DMS114 treated with DMSO at 0.1 percent for 48 hours (cell line): Measurements from ENCODE around the gene CHMP1A.

Experiments
- DNase-seq: peaks from one replicate; lab custom pipeline; 2025; ENCODE audit not compliant: unreplicated experiment; lab: John Stamatoyannopoulos, UW

CHMP1A gene

DNA sequence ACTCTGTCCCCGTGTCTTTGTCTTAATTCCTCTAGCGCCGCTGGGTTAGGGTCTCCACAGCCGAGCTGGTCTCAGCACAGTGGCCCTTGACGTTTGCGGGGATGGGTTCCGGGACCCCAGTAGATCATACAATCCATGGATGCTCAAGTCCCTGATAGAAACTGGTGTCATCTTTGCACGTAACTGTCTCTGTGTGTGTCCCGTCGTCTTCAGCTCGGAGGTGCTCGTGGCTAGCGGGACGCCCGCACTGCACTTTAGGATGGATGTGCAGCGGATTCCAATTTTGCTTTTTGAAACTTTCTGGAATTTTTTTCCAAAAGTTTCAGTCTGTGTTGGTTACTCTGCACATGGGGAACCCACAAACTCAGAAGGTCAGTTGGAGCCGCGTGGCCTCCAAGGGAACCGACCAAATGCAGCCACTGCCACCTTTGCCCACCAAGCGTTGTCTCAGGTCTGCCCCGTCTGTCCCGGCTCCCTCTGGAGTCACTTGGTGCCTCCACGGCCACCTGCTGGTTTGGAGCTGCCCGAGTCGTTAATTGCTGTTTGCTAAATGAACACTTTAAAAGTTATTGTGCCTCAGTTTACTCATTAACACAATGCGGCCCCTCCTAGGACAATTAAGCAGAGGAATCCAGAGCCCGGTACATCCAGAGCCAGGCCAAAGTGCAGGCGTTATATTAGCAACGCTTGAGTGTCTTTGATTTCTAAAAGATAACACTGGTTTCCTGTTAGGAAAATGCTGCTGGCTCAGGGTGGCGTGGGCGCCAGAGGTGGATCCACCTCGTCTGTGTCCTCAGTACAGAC, 49.4 kb downstream of the CHMP1A start:
- no peak for DNase-seq

DNA sequence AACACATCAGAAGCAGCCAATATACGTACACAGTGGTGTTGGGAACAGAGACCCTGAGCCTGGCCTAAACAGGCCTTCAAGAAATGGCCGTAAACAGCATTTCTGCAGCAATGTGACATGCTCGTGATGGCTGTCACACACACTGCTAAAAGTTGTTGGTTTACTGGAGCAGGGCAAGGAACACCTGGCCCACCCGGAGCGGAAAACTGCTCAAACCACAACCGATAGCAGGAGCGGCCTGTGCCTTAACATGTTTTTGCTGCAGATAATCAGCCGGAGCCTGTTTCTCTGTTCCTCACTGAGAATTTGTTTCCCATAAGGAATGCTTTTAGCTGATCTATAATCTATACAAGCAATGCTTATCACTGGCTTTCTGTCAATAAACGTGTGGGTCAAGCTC, 50.1 kb downstream of the CHMP1A start:
- no peak for DNase-seq

DNA sequence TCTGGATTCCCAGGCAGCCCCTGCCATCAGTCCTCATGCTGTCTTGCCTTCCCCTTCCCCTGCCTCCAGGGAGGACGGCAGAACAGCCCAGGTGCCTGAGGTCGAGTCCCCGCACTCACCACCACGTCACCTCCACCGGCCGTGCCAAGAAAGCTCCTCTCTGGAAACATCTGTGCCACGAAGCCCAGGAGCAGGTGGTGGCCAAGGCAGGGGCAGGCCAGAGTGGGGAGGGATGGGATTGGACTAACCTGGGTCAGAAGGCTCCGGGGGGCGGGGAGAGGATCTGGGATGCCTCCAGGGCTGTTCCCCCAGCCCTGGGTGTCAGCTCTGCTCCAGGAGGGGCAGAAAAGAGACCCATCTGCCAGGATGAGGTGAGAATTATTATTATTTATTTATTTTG, 51.5 kb downstream of the CHMP1A start:
- no peak for DNase-seq

DNA sequence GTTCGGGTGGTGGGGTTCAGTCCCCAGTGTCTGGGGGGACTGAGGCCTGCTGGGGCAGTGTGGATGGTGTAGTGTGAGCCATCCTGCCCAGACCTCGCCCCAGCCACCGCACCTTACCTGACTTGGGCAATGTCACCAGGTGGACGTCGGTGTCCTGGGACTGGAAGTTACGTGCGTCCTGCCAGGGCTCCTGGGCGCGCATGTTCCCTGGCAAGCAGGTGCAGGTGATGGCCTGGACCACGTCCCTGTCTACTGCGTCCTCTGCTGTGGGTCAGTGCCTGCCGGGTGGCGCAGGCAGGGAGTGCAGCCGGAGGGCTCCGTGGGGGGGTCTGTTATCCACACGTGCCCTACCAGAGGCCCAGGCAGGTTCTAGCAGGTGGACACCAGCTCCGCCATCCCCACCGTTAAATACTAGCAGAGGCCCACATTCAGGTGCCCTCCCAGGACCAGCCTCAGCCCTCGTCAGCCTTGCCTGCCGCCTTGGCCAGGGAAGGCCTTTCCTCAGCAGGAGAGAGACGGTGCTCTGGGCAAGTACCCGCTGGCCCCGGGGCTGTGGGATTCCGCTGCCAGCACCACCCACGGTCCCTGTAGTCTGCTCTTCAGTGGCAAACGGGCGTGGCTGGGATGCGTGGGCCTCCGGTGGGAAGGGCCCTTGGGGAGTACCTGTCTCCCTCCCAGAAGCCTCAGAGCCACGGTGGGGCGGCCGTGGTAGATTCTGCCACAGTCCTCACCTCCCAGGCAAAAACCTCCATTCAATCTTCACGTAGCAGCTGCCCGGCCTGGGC, 52.1 kb downstream of the CHMP1A start:
- DNase-seq, result no peak

DNA sequence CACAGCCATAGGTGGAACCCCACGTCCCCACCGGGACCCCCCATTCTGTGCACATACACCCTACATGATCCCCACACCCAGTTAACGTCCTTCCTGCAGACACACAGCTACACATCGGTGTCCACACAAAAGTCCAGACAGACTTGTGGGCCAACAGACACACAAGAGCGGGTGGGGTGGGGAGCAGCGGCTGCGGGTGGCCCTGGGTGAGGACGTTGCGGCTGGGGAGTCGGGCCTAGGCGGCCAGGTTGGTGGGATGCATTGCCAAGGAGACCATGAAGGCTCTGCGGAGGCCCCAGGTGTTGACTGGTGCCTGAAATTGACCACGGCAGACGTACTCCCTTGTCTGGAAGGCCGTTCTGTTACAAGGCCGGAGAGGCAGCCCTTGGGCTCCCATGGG, 52.7 kb downstream of the CHMP1A start:
- no peak for DNase-seq

DNA sequence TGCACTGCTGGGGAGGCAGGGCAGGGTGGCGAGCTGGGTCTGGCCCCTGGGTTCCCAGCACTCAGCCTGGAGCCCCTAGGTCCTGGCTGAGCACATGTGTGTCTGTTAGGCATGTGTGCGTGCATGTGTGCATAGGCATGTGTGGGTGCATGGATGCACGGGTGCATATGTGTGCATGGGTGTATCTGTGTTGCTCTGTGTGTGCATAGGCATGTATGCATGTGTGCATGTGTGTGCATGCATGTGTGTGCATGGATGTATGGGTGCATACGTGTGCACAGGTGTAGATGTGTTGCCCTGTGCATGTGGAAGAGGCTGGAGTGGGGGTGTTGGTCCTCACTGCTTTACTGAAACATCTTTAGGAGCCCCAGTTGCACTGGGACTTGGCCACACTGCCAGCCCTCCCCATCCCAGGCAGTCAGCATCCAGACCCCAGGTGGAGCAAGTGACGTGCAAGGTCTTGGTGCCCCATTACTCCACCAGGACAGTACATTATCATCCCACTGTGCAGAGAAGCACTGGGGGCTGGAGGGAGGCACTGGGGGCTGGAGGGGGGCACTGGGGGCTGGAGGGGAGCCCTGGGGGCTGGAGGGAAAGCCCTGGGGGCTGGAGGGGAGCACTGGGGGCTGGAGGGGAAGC, 54.4 kb downstream of the CHMP1A start:
- DNase-seq, result no peak

DNA sequence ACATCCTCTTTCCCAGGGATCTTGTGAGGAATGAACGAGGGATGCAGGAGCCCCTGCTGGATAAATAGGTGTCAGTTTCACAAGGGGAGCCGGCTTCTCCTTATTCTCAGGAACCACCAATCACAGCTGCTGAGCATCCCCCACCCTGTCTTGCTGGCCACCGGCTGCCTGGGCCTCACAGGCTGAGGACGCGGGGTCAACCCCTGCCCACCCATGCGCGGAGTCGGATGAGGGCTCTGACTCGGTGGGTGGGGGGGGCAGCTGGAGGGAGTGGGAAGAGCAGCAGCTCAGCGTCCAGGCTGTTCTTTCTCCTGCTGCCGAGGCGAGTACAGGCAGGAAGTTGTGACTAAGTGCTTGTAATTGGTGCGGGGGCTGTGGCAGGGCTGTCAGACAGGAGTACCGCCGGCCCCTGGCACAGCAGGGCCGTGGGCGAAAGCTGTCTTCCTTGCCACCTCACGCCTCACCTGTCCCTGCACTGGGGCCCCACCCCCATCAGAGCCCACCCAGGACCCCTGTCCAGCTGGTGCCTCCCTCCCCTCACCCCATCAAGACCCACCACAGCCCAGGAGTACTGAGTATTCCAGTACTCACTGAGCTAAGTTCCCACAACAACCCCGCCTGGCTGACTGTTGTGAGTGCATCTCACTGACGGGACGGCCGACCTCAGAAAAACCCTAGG, 55.1 kb downstream of the CHMP1A start:
- no peak for DNase-seq

DNA sequence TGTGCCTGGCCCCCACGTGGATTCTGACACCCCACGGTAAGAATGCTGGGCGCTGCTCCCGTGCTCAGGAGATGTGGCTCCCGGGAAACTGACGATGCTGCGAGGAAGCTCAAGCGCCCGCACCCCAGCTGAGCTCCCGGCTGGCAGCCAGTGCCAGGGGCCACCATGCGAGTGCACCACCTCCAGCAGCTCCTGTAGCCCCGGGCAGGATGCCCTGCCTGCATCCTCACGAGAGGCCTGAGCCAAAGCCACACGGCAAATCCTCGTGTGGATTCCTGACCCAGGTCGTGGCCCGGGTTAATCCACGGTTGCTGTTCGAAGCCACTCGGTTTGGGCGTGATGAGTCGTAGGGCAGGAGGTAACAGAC, 55.6 kb downstream of the CHMP1A start:
- DNase-seq, result no peak

DNA sequence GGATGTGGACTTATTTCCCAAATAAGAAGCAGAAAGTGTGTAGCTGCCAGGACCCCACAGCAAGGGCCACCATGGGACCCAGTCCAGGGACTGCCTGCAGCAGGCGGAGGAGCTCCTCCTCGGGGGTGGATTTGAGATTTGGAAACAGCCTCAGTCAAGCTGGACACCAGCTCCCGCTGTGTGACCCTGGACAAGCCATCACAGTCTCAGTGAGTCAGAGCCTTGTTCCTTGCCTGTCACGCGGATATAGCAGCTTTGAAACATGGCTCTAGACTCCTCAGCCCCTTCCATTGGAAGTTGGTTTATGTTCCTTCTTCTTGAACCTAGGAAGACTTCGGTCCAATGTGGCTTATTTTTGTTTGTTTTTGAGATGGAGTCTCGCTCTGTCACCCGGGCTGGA, 56.6 kb downstream of the CHMP1A start:
- DNase-seq, result no peak

DNA sequence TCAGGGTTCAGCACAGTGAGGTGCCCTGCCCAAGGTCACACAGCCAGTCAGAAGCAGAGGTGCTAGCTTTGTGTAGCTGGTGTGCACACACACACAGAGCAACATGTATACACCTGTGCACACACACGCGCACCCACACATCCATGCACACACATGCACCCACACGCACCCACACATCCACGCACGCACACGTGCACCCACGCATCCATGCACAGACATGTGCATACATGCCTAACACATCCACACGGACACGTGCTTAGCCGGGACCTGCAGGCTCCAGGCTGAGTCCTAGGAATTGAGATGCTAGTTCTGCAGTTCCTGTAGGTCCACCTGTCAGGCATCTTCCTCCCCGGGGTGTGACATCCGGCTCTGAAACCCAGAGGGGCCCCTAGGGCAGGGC, 57.1 kb downstream of the CHMP1A start:
- no peak for DNase-seq

DNA sequence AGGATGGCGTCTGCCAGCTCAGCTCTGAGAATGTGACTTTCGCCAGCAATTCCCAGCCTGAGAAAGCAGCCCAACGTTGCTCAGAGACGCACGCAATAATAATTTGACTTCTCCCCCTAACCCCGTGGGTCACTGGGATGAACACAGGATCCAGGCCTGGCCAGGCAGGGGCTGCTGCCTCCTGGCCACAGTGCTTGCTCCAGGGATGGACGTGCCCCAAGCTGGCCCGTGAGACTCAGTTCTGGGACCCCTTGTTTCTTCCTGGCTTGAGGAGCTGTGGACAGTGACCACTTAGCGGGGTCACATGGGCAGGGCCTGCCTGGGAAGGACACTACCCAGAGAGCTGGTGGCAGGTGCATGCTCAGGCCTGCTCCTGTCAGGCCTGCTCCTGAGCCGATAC, 57.6 kb downstream of the CHMP1A start:
- DNase-seq, result no peak

DNA sequence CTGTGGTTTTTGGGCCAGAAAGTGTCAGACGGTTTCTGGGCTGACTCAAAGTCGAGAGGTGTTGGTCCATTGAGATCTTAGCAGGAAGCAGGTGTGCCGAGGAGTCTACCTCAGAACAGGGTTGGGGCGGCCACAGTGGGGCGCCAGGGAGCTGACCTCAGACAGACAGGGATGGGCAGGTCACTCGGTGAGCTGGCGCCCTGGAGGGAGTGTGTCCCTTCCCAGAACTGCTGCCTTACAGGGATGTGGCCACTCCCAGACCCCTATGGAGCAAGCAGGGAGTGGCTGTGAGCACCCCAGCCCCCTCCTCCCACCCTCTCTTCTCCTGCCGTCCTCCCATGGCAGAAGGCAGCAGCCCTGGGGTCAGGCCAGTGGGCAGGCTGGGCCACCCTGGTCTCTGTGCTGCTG, 58.1 kb downstream of the CHMP1A start:
- no peak for DNase-seq

DNA sequence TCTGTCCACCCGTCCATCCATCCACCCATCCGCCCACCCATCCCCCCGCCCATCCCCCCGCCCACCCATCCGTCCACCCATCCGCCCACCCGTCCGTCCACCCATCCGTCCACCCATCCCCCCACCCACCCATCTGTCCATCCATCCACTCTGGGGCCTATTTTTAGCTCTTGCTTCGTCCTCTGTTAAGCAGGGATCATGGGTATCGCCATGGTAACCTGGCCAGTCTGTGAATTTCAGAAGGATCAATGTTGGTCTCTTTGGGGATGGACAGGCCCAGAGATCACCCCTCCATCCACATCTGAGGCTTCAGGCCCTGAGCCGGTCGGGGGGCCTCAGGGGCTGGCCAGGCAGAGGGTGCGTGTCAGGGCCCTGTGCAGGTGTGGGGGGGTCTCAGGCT, 59.3 kb downstream of the CHMP1A start:
- DNase-seq, result no peak

DNA sequence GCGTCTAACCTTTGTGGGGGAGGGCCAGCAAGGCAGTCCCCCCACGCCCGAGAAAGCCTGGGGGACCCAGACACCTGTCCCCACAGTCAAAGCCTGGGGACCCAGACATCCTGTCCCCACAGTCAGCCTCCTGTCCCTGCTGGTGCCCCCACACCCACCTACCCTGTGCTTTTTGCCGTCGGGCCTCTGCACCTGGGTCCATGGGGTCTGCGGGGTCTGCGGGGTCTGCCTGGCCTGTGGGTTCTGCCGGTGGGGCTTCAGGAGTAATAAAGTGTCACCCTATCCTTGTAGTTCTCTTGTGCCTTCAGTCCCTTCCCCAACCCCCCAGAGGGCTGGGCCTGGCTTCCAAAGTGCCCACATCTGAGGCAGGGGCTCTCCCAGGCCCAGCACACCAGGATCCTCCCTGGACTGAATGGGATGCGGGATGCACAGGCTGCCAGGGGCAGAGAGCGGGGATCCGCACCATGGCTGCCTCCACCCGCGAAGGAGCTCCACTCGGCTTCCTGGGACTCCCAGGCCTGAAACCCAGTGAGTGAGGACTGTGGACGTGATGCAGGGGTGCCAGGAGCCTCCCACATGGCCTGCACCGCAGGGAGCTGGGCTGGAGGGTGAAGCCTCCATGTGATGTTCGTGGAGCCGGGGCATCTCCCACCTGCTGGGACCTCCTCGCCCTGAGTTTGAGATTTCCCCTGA, 60.4 kb downstream of the CHMP1A start:
- no peak for DNase-seq

DNA sequence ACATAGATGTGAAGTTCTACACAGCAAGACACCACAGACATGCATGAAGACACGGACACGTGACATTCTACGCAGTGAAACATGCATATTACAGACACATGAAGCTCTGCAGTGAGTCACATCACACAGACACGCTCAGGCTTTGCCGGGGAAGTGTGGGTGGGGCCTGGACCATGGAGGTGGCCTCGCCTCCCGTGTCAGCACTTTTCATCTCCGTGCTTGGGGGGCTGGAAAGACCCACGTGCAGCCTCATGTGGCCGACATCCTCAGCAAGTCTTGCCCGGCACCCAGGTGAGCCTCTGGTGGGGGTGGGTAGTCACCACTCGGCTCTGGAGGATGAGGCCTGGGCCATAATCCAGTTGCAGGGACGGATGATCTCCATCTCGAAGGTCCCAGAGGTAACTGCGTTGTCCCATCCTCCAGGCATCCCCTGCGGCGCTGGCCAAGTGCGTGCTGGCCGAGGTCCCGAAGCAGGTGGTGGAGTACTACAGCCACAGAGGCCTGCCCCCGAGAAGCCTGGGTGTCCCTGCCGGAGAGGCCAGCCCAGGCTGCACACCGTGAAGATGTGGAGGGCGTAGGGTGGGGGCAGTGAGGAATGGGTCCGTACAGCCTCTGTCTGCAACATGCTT, 61.3 kb downstream of the CHMP1A start:
- DNase-seq, result no peak

DNA sequence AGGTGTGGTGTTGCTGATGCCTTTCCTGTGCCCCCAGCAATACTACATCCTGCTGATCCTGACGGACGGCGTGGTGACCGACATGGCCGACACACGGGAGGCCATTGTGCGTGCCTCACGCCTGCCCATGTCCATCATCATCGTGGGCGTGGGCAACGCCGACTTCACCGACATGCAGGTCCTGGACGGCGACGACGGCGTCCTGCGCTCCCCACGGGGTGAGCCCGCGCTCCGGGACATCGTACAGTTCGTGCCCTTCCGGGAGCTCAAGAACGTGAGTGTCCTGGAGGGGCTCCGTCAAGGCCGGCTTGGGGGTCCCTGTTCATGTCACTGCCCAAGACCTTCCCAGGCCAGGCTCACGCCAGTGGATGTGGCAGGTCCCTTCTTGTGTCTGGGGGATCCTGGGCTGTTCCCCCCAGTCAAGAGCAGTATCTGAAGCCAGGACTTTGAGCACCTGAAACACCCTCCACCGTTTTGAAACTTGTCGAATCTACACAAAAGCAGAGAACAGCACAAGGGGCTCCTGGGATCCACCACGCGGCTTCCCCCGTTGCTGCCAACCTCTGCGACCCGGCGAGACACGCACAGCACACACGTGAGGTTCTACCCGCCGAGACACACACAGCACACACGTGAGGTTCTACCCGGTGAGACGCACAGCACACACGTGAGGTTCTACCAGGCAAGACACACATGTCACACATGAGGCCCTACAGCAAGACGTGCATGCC, 62.0 kb downstream of the CHMP1A start:
- DNase-seq, result no peak
